HCT116 (cell line): Measurements from ENCODE around the gene RNU1-4. TPM values are rescaled to one million over a fixed set of nuclear protein-coding genes. Genes with fewer than 3 reads are reported as not detected.
"Not testable (repeated sequence)": the region's sequence is repeated elsewhere in the genome, so short reads cannot be mapped to it uniquely, and the experiment has no call there.

Experiments
- ATAC-seq: fragments of 200-7000 bp; cut with Tn5 transposase; 2 replicates; pipeline ENCODE4 v1.9.1; 2020; ENCODE audit warnings: mild to moderate bottlenecking, moderate library complexity
- BruUV-seq: library from RNA; stranded (reverse); fragments of 400-500 nt; replicated peaks from 2 replicates; lab custom pipeline; 2021; lab: Mats Ljungman, UMichigan
- CTCF ChIA-PET: fragments of 300-600 bp; sonication (Branson Sonifier 250); formaldehyde crosslinking; loops from one replicate; lab custom pipeline; 2021; ENCODE audit warnings: antibody characterized with exemption; lab: Charles Lee
- POLR2A ChIA-PET: fragments of 300-600, 350-600 bp; sonication (Branson Sonifier 250); formaldehyde crosslinking; loops from one replicate; lab custom pipeline; 2021; ENCODE audit warnings: antibody characterized with exemption; lab: Charles Lee
- RAD21 ChIA-PET, 2 experiments: fragments of 300-600 bp; sonication (Branson Sonifier 250); formaldehyde crosslinking; loops; one replicate each; lab custom pipeline; 2023; ENCODE audit warnings: low total read pairs in 2 of 2; ENCODE audit not compliant: uncharacterized antibody in 2 of 2, unreplicated experiment in 2 of 2, low non-redundant PET in 1 of 2; lab: Charles Lee
- DNase-seq: peaks from one replicate; pipeline ENCODE4 v3.0.0-alpha.2; 2010; ENCODE audit warnings: low read depth, low spot score
- H2AFZ ChIP-seq: fragments of 200-600 bp; shearing (Covaris generic), sonication (generic); 2 replicates; pipeline ENCODE4 v1.6.1; 2017; ENCODE audit warnings: low read depth, mixed run types, mixed read lengths, antibody characterized with exemption, low read length; ENCODE audit not compliant: poor library complexity, severe bottlenecking
- H3K27ac ChIP-seq: 2 replicates; pipeline ENCODE4 v1.5.1; 2012; ENCODE audit warnings: low read depth, low read length
- H3K27me3 ChIP-seq: fragments of 200-600 bp; sonication (generic); 2 replicates; pipeline ENCODE4 v1.6.1; 2016; ENCODE audit warnings: mixed run types, low read length, mixed read lengths; ENCODE audit not compliant: insufficient read depth
- H3K36me3 ChIP-seq, 2 experiments: fragments of 200-500 bp in 1 of 2; fragments of 200-600 bp in 1 of 2; sonication (Bioruptor generic) in 1 of 2; sonication (generic) in 1 of 2; 2 replicates each; pipeline versions ENCODE4 v1.5.1 to v1.6.1; 2014 to 2016; ENCODE audit warnings: low read length in 2 of 2, inconsistent platforms in 1 of 2, mixed read lengths in 1 of 2, mixed run types in 1 of 2; ENCODE audit not compliant: insufficient read depth in 2 of 2, control insufficient read depth in 1 of 2
- H3K4me1 ChIP-seq, 2 experiments: fragments of 200-600 bp in 1 of 2; sonication (generic) in 1 of 2; 2 replicates each; pipeline versions ENCODE4 v1.5.1 to v1.6.1; 2012 to 2017; ENCODE audit warnings: low read length in 2 of 2, inconsistent platforms in 1 of 2, mild to moderate bottlenecking in 1 of 2, mixed read lengths in 1 of 2, mixed run types in 1 of 2, moderate library complexity in 1 of 2; ENCODE audit not compliant: insufficient read depth in 2 of 2, control insufficient read depth in 1 of 2
- H3K4me2 ChIP-seq: fragments of 200-600 bp; sonication (generic); 2 replicates; pipeline ENCODE4 v1.6.1; 2017; ENCODE audit warnings: mixed run types, low read length, mixed read lengths
- H3K4me3 ChIP-seq, 2 experiments: fragments of 200-600 bp in 1 of 2; sonication (generic) in 1 of 2; replicated peaks in 1 of 2; 2 replicates each; pipeline ENCODE4 v1.5.1; 2011 to 2016; ENCODE audit warnings: low read length in 2 of 2, control low read depth in 1 of 2, low read depth in 1 of 2, mild to moderate bottlenecking in 1 of 2, mixed read lengths in 1 of 2, mixed run types in 1 of 2
- H3K79me2 ChIP-seq: fragments of 200-600 bp; sonication (generic); 2 replicates; pipeline ENCODE4 v1.6.1; 2017; ENCODE audit warnings: mild to moderate bottlenecking, mixed run types, low read length, moderate library complexity, mixed read lengths; ENCODE audit not compliant: insufficient read depth
- H3K9ac ChIP-seq: fragments of 200-600 bp; sonication (generic); 2 replicates; pipeline ENCODE4 v1.6.1; 2016; ENCODE audit warnings: low read length, mixed read lengths
- H3K9me2 ChIP-seq: fragments of 200-600 bp; sonication (generic), shearing (Covaris generic); 2 replicates; pipeline ENCODE4 v1.6.1; 2017; ENCODE audit warnings: mixed run types, mild to moderate bottlenecking, moderate library complexity; ENCODE audit not compliant: insufficient read depth
- H3K9me3 ChIP-seq, 2 experiments: fragments of 200-500 bp in 1 of 2; fragments of 200-600 bp in 1 of 2; sonication (Bioruptor generic) in 1 of 2; sonication (generic) in 1 of 2; 2 replicates each; pipeline ENCODE4 v1.6.1; 2014 to 2017; ENCODE audit warnings: low read length in 2 of 2, mixed read lengths in 2 of 2, inconsistent platforms in 1 of 2, low read depth in 1 of 2, mild to moderate bottlenecking in 1 of 2, mixed run types in 1 of 2, moderate library complexity in 1 of 2; ENCODE audit not compliant: control insufficient read depth in 1 of 2, insufficient read depth in 1 of 2
- H4K20me1 ChIP-seq: fragments of 200-600 bp; sonication (generic), shearing (Covaris generic); 2 replicates; pipeline ENCODE4 v1.6.1; 2017; ENCODE audit warnings: mixed run types, mild to moderate bottlenecking, moderate library complexity; ENCODE audit not compliant: insufficient read depth
- intact Hi-C: fragments of 100-400 bp; cut with micrococcal nuclease; formaldehyde crosslinking; loops from 2 replicates; pipeline ENCODE4 v1.10.0; 2022
- total RNA-seq: library from RNA; stranded (reverse); gene quantifications from one replicate; pipeline ENCODE4 v1.2.1, GENCODE V29; 2021; ENCODE audit not compliant: unreplicated experiment

The RNU1-4 gene
- total RNA-seq, 1 experiment from 2014 or later: 1,685 TPM

DNA sequence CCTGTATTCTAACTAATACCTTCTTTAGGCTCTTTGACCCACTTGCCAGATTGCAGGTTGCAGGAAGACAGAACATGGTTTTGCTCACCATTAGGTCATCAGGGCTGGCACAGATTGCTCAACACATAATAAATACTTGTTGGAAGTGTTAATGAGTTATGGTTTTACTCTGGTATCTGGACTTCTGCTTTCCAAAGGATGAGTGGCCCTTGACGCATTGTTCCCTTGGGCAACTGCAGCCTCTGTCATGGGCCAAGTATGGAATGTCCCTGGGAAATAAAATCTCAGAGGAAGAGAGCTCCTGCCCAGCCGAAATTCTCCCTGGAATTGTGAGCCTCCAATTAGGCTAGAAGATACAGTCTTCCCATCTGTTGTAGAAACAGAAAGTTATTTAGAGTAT, 40.7 kb downstream of the RNU1-4 start:
- H3K4me3 ChIP-seq, H3K79me2 ChIP-seq, H3K36me3 ChIP-seq, H3K27ac ChIP-seq, H4K20me1 ChIP-seq, CTCF ChIA-PET, RAD21 ChIA-PET, BruUV-seq, H3K9me3 ChIP-seq, H3K9ac ChIP-seq, H3K9me2 ChIP-seq, ATAC-seq, H3K27me3 ChIP-seq, H3K4me1 ChIP-seq, intact Hi-C loops, H3K4me2 ChIP-seq, DNase-seq, POLR2A ChIA-PET, H2AFZ ChIP-seq: not testable (repeated sequence)

DNA sequence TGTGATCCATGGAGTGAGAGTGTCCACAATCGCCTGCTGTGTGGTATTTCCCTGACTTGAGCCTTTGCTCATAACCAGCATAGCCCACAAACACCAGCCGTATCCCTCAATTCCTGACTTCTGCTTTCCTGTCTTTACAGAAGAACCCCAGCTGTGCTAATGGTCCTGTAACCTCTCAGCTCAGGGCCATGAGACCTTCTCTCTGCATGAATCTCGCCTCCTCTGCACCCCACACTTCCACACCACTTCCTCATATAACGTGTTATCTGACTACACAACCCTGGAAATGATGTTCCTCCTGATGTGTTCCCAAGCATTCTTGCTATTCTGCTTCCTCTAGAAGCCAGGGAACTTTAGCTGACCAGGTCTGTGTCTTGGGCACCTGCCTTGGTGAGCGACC, 41.3 kb downstream of the RNU1-4 start:
- H3K9me2 ChIP-seq, H3K4me2 ChIP-seq, H3K36me3 ChIP-seq, intact Hi-C loops, ATAC-seq, CTCF ChIA-PET, RAD21 ChIA-PET, H3K9me3 ChIP-seq, POLR2A ChIA-PET, H3K9ac ChIP-seq, H3K27ac ChIP-seq, H3K27me3 ChIP-seq, DNase-seq, H3K4me3 ChIP-seq, H3K4me1 ChIP-seq, H2AFZ ChIP-seq, BruUV-seq, H4K20me1 ChIP-seq, H3K79me2 ChIP-seq: not testable (repeated sequence)

DNA sequence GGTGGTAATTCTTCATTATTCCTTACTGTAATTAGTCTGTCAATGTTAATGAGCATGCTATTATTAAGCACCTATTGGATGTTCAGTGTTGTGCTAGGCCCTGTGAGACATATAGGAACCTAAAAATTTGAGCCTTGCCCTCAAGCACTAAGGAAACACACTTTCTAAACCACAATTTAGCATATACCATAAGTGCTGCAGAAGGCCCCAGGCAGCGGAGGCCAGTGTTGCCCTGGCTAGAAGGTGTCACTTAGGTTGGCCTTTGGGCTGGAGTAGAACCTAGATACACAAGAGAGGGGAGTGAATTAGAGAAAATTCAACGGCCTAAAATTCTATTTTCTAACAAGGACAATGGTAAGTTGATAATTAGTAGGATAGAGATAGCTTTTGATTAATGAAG, 44.6 kb downstream of the RNU1-4 start:
- RAD21 ChIA-PET, BruUV-seq, POLR2A ChIA-PET, H3K4me1 ChIP-seq, ATAC-seq, H2AFZ ChIP-seq, H3K9me2 ChIP-seq, H3K9ac ChIP-seq, H3K4me2 ChIP-seq, DNase-seq, H3K79me2 ChIP-seq, H3K4me3 ChIP-seq, H3K9me3 ChIP-seq, H4K20me1 ChIP-seq, H3K27me3 ChIP-seq, intact Hi-C loops, H3K27ac ChIP-seq, H3K36me3 ChIP-seq, CTCF ChIA-PET: not testable (repeated sequence)

DNA sequence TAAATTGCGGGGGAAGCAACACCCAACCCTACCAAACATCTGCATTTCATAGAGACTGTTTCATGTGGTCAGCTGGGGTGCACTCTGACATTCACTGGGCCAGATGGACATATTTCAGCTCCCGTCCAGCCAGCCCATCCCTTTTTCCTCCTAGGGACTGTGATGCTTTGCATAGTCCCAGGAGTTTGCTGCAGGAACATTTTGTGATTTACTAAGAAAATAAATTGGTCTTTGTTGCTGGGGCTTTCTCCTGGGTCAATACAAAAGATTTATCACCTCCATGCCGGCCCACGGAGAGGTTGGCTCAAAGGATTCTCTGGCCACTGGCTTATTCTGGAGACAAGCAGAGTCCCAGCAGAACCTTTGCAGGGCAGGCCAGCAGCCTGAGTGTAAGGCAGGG, 46.0 kb downstream of the RNU1-4 start:
- H3K4me1 ChIP-seq, RAD21 ChIA-PET, H3K4me3 ChIP-seq, H3K9ac ChIP-seq, POLR2A ChIA-PET, H3K79me2 ChIP-seq, H3K27me3 ChIP-seq, DNase-seq, H2AFZ ChIP-seq, intact Hi-C loops, H4K20me1 ChIP-seq, H3K36me3 ChIP-seq, CTCF ChIA-PET, H3K9me2 ChIP-seq, BruUV-seq, ATAC-seq, H3K27ac ChIP-seq, H3K4me2 ChIP-seq, H3K9me3 ChIP-seq: not testable (repeated sequence)

DNA sequence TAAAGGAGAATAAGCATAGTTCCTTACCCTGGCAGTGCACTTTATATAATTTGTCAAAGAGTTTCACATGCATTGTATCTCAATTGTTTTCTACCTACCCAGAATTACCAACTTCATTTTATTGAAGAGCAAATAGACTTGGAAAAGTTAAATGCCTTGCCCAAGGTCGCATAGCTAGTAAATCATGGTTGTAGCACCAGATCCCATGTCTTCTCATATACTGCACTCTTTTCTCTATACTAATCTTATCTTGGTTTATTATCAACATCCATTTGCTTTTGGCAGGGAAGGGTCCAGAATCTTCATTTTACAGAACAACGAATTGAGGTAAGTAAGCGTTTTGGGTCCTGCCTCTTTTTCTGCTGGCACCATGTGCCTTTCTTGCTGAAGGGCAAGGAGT, 46.9 kb downstream of the RNU1-4 start:
- DNase-seq, ATAC-seq, H3K27ac ChIP-seq, H4K20me1 ChIP-seq, H2AFZ ChIP-seq, H3K79me2 ChIP-seq, H3K27me3 ChIP-seq, intact Hi-C loops, H3K9ac ChIP-seq, CTCF ChIA-PET, POLR2A ChIA-PET, H3K9me3 ChIP-seq, H3K4me1 ChIP-seq, RAD21 ChIA-PET, H3K4me2 ChIP-seq, H3K4me3 ChIP-seq, H3K9me2 ChIP-seq, BruUV-seq, H3K36me3 ChIP-seq: not testable (repeated sequence)
